Measurements from ENCODE around the gene CDC25B.

- TF ChIP-seq MAX (IDR thresholded peaks at IDR 0.05; ENCODE audit: insufficient read depth, insufficient read length) (no peak), POLR2AphosphoS5 (IDR thresholded peaks at IDR 0.05; ENCODE audit: insufficient read depth, low read depth, low read length) (no peak), CTCF (IDR thresholded peaks at IDR 0.05; ENCODE audit: extremely low read depth in 1 of 2, insufficient read depth in 1 of 2, low read depth in 1 of 2, low read length in 2 of 2) (no peak), MYC (IDR thresholded peaks at IDR 0.05; ENCODE audit: low read depth, low read length) (no peak), POLR2A (IDR thresholded peaks at IDR 0.05; ENCODE audit: low read depth, low read length) (no peak), EZH2 (IDR thresholded peaks at IDR 0.05; ENCODE audit: borderline replicate concordance, low read depth, low read length, severe bottlenecking) (no peak)
Observed at GRCh38 chr20:3839328-3839727, 43.2 kb downstream of the CDC25B start.
